ENCODE results near the gene DAND5. TPM values are rescaled to one million over a fixed set of nuclear protein-coding genes. Genes with fewer than 3 reads are reported as not detected.

Gene DAND5
- total RNA-seq, 1 experiment from 2014 or later, result 0.17 TPM

- Histone ChIP-seq H3K27ac (ENCODE audit: low read depth, low read length, poor library complexity, severe bottlenecking) (no peak overlapping the region), H3K27me3 (replicated peaks; ENCODE audit: insufficient read depth, low read depth, low read length, poor library complexity) (no peaks in the 10 kb centered on the region), H3K4me3 (ENCODE audit: low read depth, low read length, poor library complexity, severe bottlenecking) (no peak overlapping the region), H3K36me3 (ENCODE audit: insufficient read depth, low read length, poor library complexity, severe bottlenecking) (no peaks in the 10 kb centered on the region), H3K9me3 (ENCODE audit: low read depth, low read length, poor library complexity, severe bottlenecking) (no peaks in the 10 kb centered on the region), H3K4me1 (ENCODE audit: insufficient read depth, low read length, poor library complexity, severe bottlenecking) (no peaks in the 10 kb centered on the region)
- intact Hi-C loops (cut with micrococcal nuclease; ENCODE audit: unreplicated experiment), result no loop called here
- no peak for TF ChIP-seq EZH2 (IDR thresholded peaks at IDR 0.05; ENCODE audit: borderline replicate concordance, low read depth, low read length, poor library complexity, severe bottlenecking)
- no peak for TF ChIP-seq CTCF (conservative IDR thresholded peaks at IDR 0.05; ENCODE audit: low read depth, low read length)
- CTCF ChIA-PET, result no interaction called here
- DNase-seq (ENCODE audit: low spot score), result no peak
- BruUV-seq (replicated peaks), result no TSS peak
- POLR2A ChIA-PET (ENCODE audit: low non-redundant PET), result no interaction called here
Observed at GRCh38 chr19:12991296-12991695, 21.9 kb downstream of the DAND5 start.

- no TSS peak for BruUV-seq (replicated peaks)
- Histone ChIP-seq H3K9me3 (ENCODE audit: low read depth, low read length, poor library complexity, severe bottlenecking) (no peaks in the 10 kb centered on the region), H3K27ac (ENCODE audit: low read depth, low read length, poor library complexity, severe bottlenecking) (no peak overlapping the region), H3K4me3 (ENCODE audit: low read depth, low read length, poor library complexity, severe bottlenecking) (no peak overlapping the region), H3K27me3 (replicated peaks; ENCODE audit: insufficient read depth, low read depth, low read length, poor library complexity) (no peaks in the 10 kb centered on the region), H3K4me1 (ENCODE audit: insufficient read depth, low read length, poor library complexity, severe bottlenecking) (peaks cover 4% of the 10 kb centered on the region), H3K36me3 (ENCODE audit: insufficient read depth, low read length, poor library complexity, severe bottlenecking) (no peaks in the 10 kb centered on the region)
- TF ChIP-seq EZH2 (IDR thresholded peaks at IDR 0.05; ENCODE audit: borderline replicate concordance, low read depth, low read length, poor library complexity, severe bottlenecking) (no peak), CTCF (conservative IDR thresholded peaks at IDR 0.05; ENCODE audit: low read depth, low read length) (no peak)
- intact Hi-C loops (cut with micrococcal nuclease; ENCODE audit: unreplicated experiment), result no loop called here
- DNase-seq (ENCODE audit: low spot score), result no peak
- ChIA-PET CTCF (no interaction called here), POLR2A (ENCODE audit: low non-redundant PET) (interaction anchor here (0.8 kb wide), 1 partner anchor 114 kb away, joined by 24 read pairs; no protein-coding TSS in a partner anchor)
Observed at GRCh38 chr19:12992729-12993128, 23.4 kb downstream of the DAND5 start.

GRCh38 chr19:12993562-12993961 is 24.2 kb downstream of the DAND5 start:
- Histone ChIP-seq H3K4me3 (ENCODE audit: low read depth, low read length, poor library complexity, severe bottlenecking) (no peak overlapping the region), H3K4me1 (ENCODE audit: insufficient read depth, low read length, poor library complexity, severe bottlenecking) (peaks cover 4% of the 10 kb centered on the region), H3K36me3 (ENCODE audit: insufficient read depth, low read length, poor library complexity, severe bottlenecking) (no peaks in the 10 kb centered on the region), H3K9me3 (ENCODE audit: low read depth, low read length, poor library complexity, severe bottlenecking) (no peaks in the 10 kb centered on the region), H3K27ac (ENCODE audit: low read depth, low read length, poor library complexity, severe bottlenecking) (no peak overlapping the region), H3K27me3 (replicated peaks; ENCODE audit: insufficient read depth, low read depth, low read length, poor library complexity) (no peaks in the 10 kb centered on the region)
- no TSS peak for BruUV-seq (replicated peaks)
- intact Hi-C loops (cut with micrococcal nuclease; ENCODE audit: unreplicated experiment), result no loop called here
- ChIA-PET CTCF (interaction anchor here (0.6 kb wide), 1 partner anchor 100 kb away, joined by 4 read pairs; no protein-coding TSS in a partner anchor), POLR2A (ENCODE audit: low non-redundant PET) (no interaction called here)
- no peak for DNase-seq (ENCODE audit: low spot score)
- TF ChIP-seq CTCF (conservative IDR thresholded peaks at IDR 0.05; ENCODE audit: low read depth, low read length), result no peak
- no peak for TF ChIP-seq EZH2 (IDR thresholded peaks at IDR 0.05; ENCODE audit: borderline replicate concordance, low read depth, low read length, poor library complexity, severe bottlenecking)

Measured in A673 (cell line).